CD14-positive monocyte (primary cell): ENCODE data around the gene RNASE12. TPM values are rescaled to one million over a fixed set of nuclear protein-coding genes. Genes with fewer than 3 reads are reported as not detected.

Experiments
- DNase-seq, 3 donors: peaks; one replicate each; pipeline ENCODE4 v3.0.0-alpha.2; 2011 to 2022
- H2AFZ ChIP-seq: 2 replicates; pipeline ENCODE4 v1.6.0; 2012; ENCODE audit warnings: mild to moderate bottlenecking, low read depth, low read length, inconsistent platforms; ENCODE audit not compliant: insufficient read depth, poor library complexity, severe bottlenecking
- H3K27ac ChIP-seq, 2 donors: 1 replicate in 1 of 2; 2 replicates in 1 of 2; pipeline ENCODE4 v1.5.1; 2012 to 2013; ENCODE audit warnings: low read length in 2 of 2, control low read depth in 1 of 2, inconsistent platforms in 1 of 2, low read depth in 1 of 2, mild to moderate bottlenecking in 1 of 2
- H3K27me3 ChIP-seq, 2 donors: one replicate each; pipeline versions ENCODE4 v1.6.0 to v1.6.1; 2011 to 2013; ENCODE audit warnings: low read length in 2 of 2; ENCODE audit not compliant: control insufficient read depth in 2 of 2, insufficient read depth in 2 of 2
- H3K36me3 ChIP-seq, 2 donors: replicated peaks in 1 of 2; 1 replicate in 1 of 2; 2 replicates in 1 of 2; pipeline versions ENCODE4 v1.5.1 to v1.6.1; 2012 to 2013; ENCODE audit warnings: low read length in 2 of 2, control low read depth in 1 of 2, inconsistent platforms in 1 of 2, mild to moderate bottlenecking in 1 of 2; ENCODE audit not compliant: insufficient read depth in 2 of 2, control insufficient read depth in 1 of 2
- H3K4me1 ChIP-seq, 2 donors: 1 replicate in 1 of 2; 2 replicates in 1 of 2; pipeline versions ENCODE4 v1.5.1 to v1.6.1; 2012 to 2013; ENCODE audit warnings: low read length in 2 of 2, control low read depth in 1 of 2, inconsistent platforms in 1 of 2, mild to moderate bottlenecking in 1 of 2, moderate library complexity in 1 of 2; ENCODE audit not compliant: insufficient read depth in 2 of 2, control insufficient read depth in 1 of 2
- H3K4me2 ChIP-seq: replicated peaks from 2 replicates; pipeline ENCODE3; 2012; ENCODE audit warnings: low read length, moderate library complexity, mild to moderate bottlenecking; ENCODE audit not compliant: poor library complexity, severe bottlenecking; ENCODE audit errors: extremely low read depth
- H3K4me3 ChIP-seq, 3 experiments: fragments of 200-600 bp in 1 of 3; sonication (generic) in 1 of 3; replicated peaks in 1 of 3; 1 replicate in 2 of 3; 2 replicates in 1 of 3; pipeline ENCODE4 v1.5.1; 2011 to 2013; ENCODE audit warnings: low read length in 3 of 3, mild to moderate bottlenecking in 3 of 3, control low read depth in 2 of 3, low read depth in 2 of 3, inconsistent platforms in 1 of 3, moderate library complexity in 1 of 3
- H3K79me2 ChIP-seq: 2 replicates; pipeline ENCODE4 v1.6.0; 2012; ENCODE audit warnings: mild to moderate bottlenecking, control low read depth, inconsistent platforms, low read length, moderate library complexity; ENCODE audit not compliant: insufficient read depth
- H3K9ac ChIP-seq: 2 replicates; pipeline ENCODE4 v1.6.0; 2017; ENCODE audit warnings: low read length, mild to moderate bottlenecking; ENCODE audit not compliant: insufficient read depth, poor library complexity, severe bottlenecking
- H3K9me3 ChIP-seq, 2 donors: replicated peaks in 1 of 2; 1 replicate in 1 of 2; 2 replicates in 1 of 2; pipeline versions ENCODE4 v1.5.1 to v1.6.1; 2012 to 2013; ENCODE audit warnings: low read length in 2 of 2, control low read depth in 1 of 2; ENCODE audit not compliant: control insufficient read depth in 1 of 2, insufficient read depth in 1 of 2
- H4K20me1 ChIP-seq: 2 replicates; pipeline ENCODE4 v1.6.0; 2012; ENCODE audit warnings: mild to moderate bottlenecking, low read length, control low read depth, moderate library complexity; ENCODE audit not compliant: insufficient read depth
- H3K27ac Mint-ChIP-seq, 7 donors: one replicate each; pipeline ENCODE4 v1.8.0; 2020; ENCODE audit warnings: mild to moderate bottlenecking in 7 of 7, mixed read lengths in 7 of 7, moderate library complexity in 6 of 7, inconsistent platforms in 2 of 7
- H3K27me3 Mint-ChIP-seq, 3 donors: one replicate each; pipeline ENCODE4 v1.8.0; 2021 to 2022; ENCODE audit warnings: low read depth in 3 of 3, mild to moderate bottlenecking in 3 of 3, mixed read lengths in 3 of 3, moderate library complexity in 3 of 3, inconsistent platforms in 1 of 3
- H3K36me3 Mint-ChIP-seq, 2 donors: one replicate each; pipeline ENCODE4 v1.8.0; 2020; ENCODE audit warnings: mixed read lengths in 2 of 2, inconsistent platforms in 1 of 2, mild to moderate bottlenecking in 1 of 2
- H3K4me1 Mint-ChIP-seq: one replicate; pipeline ENCODE4 v1.8.0; 2020; ENCODE audit warnings: mild to moderate bottlenecking, mixed read lengths
- H3K4me3 Mint-ChIP-seq, 2 donors: one replicate each; pipeline ENCODE4 v1.8.0; 2020; ENCODE audit warnings: mild to moderate bottlenecking in 2 of 2, mixed read lengths in 2 of 2, moderate library complexity in 1 of 2
- H3K9me3 Mint-ChIP-seq, 7 donors: one replicate each; pipeline ENCODE4 v1.8.0; 2020 to 2022; ENCODE audit warnings: mixed read lengths in 7 of 7, mild to moderate bottlenecking in 6 of 7, moderate library complexity in 6 of 7, inconsistent platforms in 2 of 7
- WGBS: methylation state at CpG from one replicate; pipeline ENCODE4 v1.1.5; 2013; ENCODE audit warnings: missing lambda C conversion rate; ENCODE audit not compliant: insufficient coverage; 5-methylcytosine and 5-hydroxymethylcytosine counted together
- intact Hi-C, 2 donors: fragments of 100-400 bp; cut with micrococcal nuclease; formaldehyde crosslinking; loops; one replicate each; pipeline versions ENCODE4 v1.15.0 to v1.15.1; 2023
- polyA plus RNA-seq, 3 donors: library from polyadenylated mRNA; depleted of rRNA in 1 of 3; unstranded in 2 of 3; stranded (reverse) in 1 of 3; fragments of 300-500 nt in 2 of 3; fragments of >200 nt in 1 of 3; fragmentation: Illumina TruSeq in 2 of 3; gene quantifications; 1 replicate in 2 of 3; 2 replicates in 1 of 3; pipeline ENCODE4 v1.2.3, GENCODE V29; 2012 to 2021
- TF ChIP-seq, protein P1 (sequence below): fragments of 200-600 bp; IDR thresholded peaks from one replicate; pipeline ENCODE4 v1.8.0; 2022; ENCODE audit warnings: antibody characterized with exemption, mild to moderate bottlenecking

The RNASE12 gene
- polyA plus RNA-seq, 3 donors = not detected

DNA sequence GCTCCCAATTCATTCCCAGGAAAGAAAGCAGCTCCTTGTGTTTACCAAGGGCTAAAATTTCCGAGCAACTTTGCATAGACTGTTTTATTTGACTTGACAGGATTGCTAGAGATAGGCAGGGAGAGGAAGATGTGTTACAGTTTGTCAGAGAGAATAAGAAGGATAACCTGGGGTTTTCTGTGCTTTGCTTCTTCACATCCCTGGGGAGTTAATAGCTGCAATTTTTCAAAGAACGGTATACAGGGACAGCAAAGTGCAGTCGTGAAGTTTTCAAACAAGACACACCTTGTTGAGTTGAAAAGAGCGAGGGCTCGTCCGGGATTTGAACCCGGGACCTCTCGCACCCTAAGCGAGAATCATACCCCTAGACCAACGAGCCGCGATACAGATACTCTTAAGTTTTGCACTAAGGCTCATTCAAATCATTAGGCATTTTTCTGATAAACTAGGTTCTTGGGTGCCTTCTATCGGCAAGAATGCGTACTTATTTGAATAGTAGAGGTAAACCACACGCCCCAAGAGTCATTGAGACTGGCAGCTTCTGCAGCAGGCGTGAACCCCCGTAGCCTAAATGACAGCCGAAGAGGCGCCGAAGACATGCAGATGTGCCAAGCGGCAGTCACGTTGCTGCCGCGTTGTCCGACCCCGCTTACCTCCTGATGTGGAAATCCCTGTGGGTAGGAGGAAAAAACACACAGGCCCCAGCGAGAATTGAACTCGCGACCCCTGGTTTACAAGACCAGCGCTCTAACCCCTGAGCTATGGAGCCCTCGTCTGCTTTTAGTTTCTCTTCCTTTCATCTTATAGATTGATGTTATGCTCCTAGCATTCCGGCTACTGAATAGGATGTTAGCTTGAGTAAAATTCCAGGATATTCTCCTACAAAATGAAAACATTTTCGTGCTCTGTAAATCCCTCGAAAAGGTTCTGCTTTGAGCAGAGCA lies 22.2 kb upstream of the RNASE12 start:
- Histone ChIP-seq H4K20me1 (no peaks in the 10 kb centered on the region), H3K27me3 (no peaks in the 10 kb centered on the region), H2AFZ (peak overlapping the region; percentile 74), H3K4me3 (peak overlapping the region; percentile 45 to 69 (median 58)), H3K79me2 (no peaks in the 10 kb centered on the region), H3K27ac (no peak overlapping the region), H3K4me1 (peaks cover 49 to 55% of the 10 kb centered on the region in 2 donors), H3K9ac (no peak overlapping the region), H3K4me2 (peak overlapping the region; percentile 70), H3K9me3 (no peaks in the 10 kb centered on the region), H3K36me3 (no peaks in the 10 kb centered on the region)
- Mint-ChIP-seq H3K9me3 (no peaks in the 10 kb centered on the region), H3K4me3 (no peak overlapping the region), H3K27me3 (no peaks in the 10 kb centered on the region), H3K27ac (no peak overlapping the region), H3K4me1 (peaks cover 12% of the 10 kb centered on the region), H3K36me3 (no peaks in the 10 kb centered on the region)
- WGBS = 2% methylated on average over 13 of the region's 34 CpGs
- DNase-seq = peak; percentile 65 to 83 (median 81)
- intact Hi-C loops = loop anchor here (2.0 to 10.0 kb wide), 6 partner anchors 69 to 287 kb away; partner anchors contain the start of genes PARP2 (in 1 of the 2), RNASE4 (in 1 of the 2) and RNASE6 (in 1 of the 2)
- TF ChIP-seq, protein P1, sequence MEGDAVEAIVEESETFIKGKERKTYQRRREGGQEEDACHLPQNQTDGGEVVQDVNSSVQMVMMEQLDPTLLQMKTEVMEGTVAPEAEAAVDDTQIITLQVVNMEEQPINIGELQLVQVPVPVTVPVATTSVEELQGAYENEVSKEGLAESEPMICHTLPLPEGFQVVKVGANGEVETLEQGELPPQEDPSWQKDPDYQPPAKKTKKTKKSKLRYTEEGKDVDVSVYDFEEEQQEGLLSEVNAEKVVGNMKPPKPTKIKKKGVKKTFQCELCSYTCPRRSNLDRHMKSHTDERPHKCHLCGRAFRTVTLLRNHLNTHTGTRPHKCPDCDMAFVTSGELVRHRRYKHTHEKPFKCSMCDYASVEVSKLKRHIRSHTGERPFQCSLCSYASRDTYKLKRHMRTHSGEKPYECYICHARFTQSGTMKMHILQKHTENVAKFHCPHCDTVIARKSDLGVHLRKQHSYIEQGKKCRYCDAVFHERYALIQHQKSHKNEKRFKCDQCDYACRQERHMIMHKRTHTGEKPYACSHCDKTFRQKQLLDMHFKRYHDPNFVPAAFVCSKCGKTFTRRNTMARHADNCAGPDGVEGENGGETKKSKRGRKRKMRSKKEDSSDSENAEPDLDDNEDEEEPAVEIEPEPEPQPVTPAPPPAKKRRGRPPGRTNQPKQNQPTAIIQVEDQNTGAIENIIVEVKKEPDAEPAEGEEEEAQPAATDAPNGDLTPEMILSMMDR = peak; percentile 57

DNA sequence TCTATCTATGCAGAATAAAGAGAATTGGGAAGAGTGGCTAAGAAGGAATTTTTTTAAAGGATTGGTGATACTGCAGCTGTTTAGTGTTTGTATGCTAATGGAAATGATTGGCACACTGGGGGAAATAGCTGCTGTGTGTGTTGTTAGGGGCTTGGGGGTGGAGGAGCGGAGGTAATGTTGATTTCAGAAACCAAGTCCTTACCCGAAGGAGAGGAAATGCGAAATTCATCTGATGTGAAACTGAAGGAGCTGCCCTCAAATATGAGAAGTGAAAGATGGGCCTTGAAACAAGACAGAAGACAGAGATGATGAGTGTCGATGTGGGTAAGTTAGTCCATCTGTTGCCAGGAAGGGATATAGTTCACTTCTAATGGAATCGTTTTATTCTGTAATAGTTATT lies 21.2 kb upstream of the RNASE12 start:
- Histone ChIP-seq H3K9me3 (no peaks in the 10 kb centered on the region), H3K9ac (no peak overlapping the region), H3K4me1 (peaks cover 42 to 45% of the 10 kb centered on the region in 2 donors), H3K27me3 (no peaks in the 10 kb centered on the region), H3K4me3 (peak overlapping the region in 1 of 3 experiments; percentile 12), H3K4me2 (peak overlapping the region; percentile 70), H2AFZ (no peak overlapping the region), H3K79me2 (no peaks in the 10 kb centered on the region), H3K27ac (peak overlapping the region in 1 of 2 donors; percentile 17), H3K36me3 (no peaks in the 10 kb centered on the region), H4K20me1 (no peaks in the 10 kb centered on the region)
- Mint-ChIP-seq H3K4me1 (peaks cover 2% of the 10 kb centered on the region), H3K27me3 (no peaks in the 10 kb centered on the region), H3K9me3 (no peaks in the 10 kb centered on the region), H3K27ac (no peak overlapping the region), H3K36me3 (no peaks in the 10 kb centered on the region), H3K4me3 (no peak overlapping the region)
- intact Hi-C loops = loop anchor here (2.0 to 10.0 kb wide), 6 partner anchors 70 to 286 kb away; partner anchors contain the start of genes PARP2 (in 1 of the 2), RNASE4 (in 1 of the 2) and RNASE6 (in 1 of the 2)
- WGBS = 0% methylated on average over 3 of the region's 5 CpGs
- DNase-seq = peak in 2 of 3 donors; percentile 46 to 50
- TF ChIP-seq, protein P1 = no peak
